SK-MEL-5 (cell line): ENCODE data around the gene CD164. TPM values are rescaled to one million over a fixed set of nuclear protein-coding genes. Genes with fewer than 3 reads are reported as not detected.

Source experiments
- DNase-seq: peaks from one replicate; pipeline ENCODE4 v3.0.0-alpha.2; 2016; ENCODE audit warnings: low read depth, low spot score
- in situ Hi-C: cut with HindIII; loops from 2 replicates; pipeline ENCODE4 v1.10.0; 2016; ENCODE audit warnings: low sequenced_read_pairs, high pct_unique_total_duplicates, low pct_unique_long_range_greater_than_20kb
- total RNA-seq: library from RNA; depleted of rRNA; stranded (reverse); fragments of >200 nt; shearing (Covaris generic); gene quantifications from 2 replicates; pipeline ENCODE4 v1.2.3, GENCODE V29; 2014; rRNA removed

The CD164 gene
- total RNA-seq, 1 experiment from 2014 or later, result 217 TPM

GRCh38 chr6:109327959-109328358, 54.3 kb downstream of the CD164 start:
- DNase-seq, result no peak
- in situ Hi-C loops, result no loop called here

DNA sequence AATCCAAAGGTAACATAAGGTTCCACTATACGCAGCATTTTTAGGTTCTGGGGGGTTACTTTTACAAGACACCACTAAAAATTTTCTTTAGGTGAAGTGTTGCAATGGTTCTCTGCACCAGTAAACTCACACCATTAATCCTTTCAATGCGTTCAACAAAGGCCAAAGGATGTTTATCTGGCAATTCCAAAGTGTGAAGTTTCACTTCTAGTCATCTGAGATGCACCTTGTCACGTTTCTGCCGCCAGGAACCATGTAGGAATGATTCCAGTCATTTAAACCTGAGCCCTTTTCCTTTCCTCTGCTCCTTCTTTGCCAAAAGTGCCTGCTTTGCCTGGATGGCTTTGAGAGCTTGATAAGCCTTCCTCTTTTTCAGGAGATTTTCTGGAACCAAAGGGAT, 54.8 kb downstream of the CD164 start:
- no peak for DNase-seq
- in situ Hi-C loops, result no loop called here

DNA sequence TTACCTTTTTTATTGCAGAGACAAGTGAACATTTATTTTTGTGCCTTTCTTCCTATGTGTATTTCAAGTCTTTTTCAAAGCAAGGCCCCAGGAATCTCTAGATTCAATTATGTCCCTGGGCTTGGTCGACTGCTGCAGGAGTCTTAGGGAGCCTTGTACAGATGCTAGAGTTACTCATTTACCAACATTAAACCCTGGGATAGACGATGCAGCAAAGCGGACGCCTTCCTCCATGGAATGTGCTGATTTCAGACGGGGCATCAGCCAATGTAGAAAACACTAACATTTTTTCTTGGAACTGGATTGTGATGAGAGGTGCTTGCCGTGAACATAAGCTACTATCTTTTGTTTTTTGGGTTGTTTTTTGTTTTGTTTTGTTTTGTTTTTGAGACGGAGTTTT, 55.9 kb downstream of the CD164 start:
- no peak for DNase-seq
- in situ Hi-C loops, result no loop called here

DNA sequence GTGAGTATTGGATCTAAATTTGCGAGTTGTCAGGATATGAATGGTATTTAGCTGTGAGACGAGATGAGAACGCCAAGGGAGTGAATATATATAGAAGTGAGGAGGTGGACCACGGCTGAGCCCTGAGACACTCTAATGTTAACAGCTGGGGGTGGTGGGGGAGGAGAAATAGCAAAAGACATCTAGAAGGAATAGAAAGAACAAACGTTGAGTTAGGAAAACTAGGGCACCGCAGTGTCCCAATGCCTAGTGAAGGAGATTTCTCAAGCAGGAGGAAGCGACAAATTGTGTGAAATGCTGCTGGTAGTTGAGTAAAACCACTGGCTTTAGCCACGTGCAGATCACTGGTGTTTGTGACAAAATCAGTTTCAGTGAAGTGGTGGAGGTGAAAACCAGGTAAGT, 56.9 kb downstream of the CD164 start:
- in situ Hi-C loops, result no loop called here
- DNase-seq, result no peak

DNA sequence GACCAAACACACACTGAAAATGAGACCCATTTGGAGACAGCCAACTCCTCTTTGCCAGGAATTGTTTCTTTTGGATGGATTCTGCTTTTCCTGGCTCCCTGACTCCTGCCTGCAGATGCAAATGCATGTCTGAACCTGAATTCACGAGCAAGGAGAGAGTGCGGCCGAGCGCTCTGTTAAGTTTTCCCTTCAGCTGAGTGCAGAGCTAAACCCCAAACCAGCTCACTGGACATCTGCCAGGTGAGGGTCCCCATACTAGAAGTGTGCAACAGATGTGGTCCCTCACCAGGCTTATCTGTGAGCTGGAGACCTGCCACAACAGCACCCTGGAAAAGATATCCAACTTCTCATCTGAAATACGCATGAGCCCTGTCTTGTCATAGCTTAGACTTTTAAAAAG, 59.0 kb downstream of the CD164 start:
- in situ Hi-C loops, result no loop called here
- no peak for DNase-seq

DNA sequence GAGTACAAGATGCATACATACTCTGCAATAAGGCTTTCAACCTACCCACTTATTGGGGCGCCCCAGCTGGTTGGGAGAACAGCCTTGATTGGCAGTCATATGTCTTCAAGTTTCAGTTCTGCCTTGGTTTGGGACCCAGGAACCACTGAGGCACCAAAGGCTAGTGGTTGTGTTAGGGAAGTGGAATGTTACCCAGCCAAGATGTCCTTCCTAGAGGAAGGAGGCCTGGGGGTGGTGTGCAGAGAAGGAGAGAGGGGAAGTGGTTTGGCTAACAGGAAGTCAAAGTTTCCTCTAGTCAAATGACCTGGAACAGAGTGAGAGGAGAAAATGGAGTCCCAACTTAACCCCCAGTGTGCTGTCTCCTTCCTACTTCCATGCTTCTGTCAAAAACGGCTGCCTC, 59.4 kb downstream of the CD164 start:
- no peak for DNase-seq
- in situ Hi-C loops, result no loop called here

GRCh38 chr6:109321752-109322151, 60.5 kb downstream of the CD164 start:
- in situ Hi-C loops, result no loop called here
- no peak for DNase-seq

DNA sequence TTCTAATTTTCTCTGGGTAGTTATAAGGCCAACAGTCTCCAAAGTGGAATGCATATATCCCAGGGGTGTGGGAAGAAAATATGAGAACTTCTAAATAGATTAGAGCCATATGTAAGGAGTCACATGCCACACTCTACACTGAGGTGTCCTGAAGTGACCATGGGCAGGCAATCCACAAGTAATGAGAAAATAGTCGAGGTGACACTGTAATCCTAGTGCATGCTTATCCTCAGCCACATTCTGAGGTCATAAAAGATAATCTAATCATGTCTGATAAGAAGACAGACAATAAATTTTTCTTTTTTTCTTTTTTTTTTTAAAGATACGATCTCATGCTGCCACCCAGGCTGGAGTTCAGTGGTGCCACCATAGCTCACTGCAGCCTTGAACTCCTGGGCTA, 62.2 kb downstream of the CD164 start:
- in situ Hi-C loops, result no loop called here
- DNase-seq, result no peak

GRCh38 chr6:109318328-109318876, 63.9 kb downstream of the CD164 start:
- in situ Hi-C loops, result no loop called here
- DNase-seq, result peak; percentile 87

DNA sequence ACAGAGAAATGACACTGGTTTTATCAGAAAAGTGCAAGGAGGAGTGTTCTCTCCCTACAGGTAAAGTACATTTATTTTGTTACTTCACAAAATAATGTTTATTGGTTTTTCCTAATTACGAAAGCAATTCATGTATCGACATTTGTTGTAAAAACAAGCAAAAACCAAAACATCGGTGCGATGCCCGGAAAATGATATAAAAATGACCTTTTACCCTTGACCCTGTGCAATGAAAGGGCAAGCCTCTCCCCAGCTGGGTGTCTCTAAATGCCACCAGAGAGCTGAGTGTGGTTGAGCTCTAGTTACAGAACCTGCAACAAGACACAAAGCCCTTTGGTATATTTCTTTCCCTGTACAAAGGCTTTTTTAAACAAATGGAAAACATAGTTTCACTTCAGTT, 65.4 kb downstream of the CD164 start:
- no peak for DNase-seq
- in situ Hi-C loops, result no loop called here

Other genes starting within 250 kb of the CD164 start
- gene PPIL6, start 58.2 kb upstream of the CD164 start, total RNA-seq, result 1.2 and 1.4 TPM in 2 replicates
- 31.4 and 32.7 TPM in 2 replicates for gene SMPD2, start 58.3 kb upstream of the CD164 start, total RNA-seq
- gene MICAL1, start 73.3 kb upstream of the CD164 start, total RNA-seq, result 43.1 and 47.8 TPM in 2 replicates
- gene ZBTB24, start 100.8 kb upstream of the CD164 start, total RNA-seq, result 15.8 and 17.4 TPM in 2 replicates